Activated CD8-positive, alpha-beta memory T cell treated with anti-CD3 and anti-CD28 coated beads for 4 hours (primary cell): ENCODE measurements around the gene CCDC160.
"Not testable (repeated sequence)": the region's sequence is repeated elsewhere in the genome, so short reads cannot be mapped to it uniquely, and the experiment has no call there.

Experiments
- DNase-seq, 2 donors: peaks; one replicate each; pipeline ENCODE4 v3.0.0-alpha.2; 2020; ENCODE audit warnings: low read depth in 2 of 2

Gene CCDC160

DNA sequence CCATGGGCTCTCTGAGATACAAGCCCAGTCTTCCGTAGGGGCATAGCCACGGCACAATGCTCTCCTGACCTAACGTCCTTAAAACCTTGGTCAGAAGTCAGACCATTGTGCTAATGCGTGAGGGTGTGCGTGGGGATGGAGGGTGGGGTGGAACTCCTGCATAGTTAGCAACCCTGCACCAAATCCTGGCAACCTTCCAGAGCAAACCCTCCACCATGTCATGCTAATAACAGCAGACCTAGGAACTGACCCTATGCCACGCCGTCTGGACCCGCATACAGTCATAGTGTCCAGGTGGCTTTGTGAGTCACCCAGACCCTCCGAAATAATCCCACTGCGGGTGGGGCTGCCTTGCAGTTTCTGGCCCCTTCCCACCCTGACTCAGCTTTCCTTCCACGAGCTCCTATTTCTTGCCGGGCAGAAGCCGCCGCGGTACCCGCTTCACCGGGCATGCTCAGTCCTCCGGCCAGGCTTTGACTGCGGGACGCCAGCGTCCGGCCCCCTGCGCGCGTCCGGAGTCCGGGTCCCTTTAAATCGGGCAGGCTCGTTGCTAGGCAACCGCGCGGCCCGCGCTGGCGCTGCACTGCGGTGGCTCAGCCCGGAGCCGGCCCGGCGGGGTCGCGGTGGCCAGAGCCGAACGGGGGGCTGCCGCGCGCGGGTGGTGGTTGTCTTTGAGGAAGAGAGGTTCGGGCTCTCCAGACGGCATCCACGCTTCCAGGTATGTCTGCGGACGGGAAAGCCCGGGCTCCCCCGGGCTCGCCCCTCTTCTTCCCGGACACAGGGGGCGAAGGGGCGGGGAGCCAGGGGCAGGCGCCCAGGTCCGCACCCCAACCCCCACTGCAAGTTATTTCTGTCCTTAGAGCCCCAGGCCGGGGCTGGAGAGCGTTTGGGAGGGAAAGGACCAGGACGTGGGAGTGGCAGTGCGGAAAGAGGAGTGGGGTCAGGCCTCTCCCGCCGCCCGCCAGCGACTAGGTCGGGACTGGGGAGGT, at the start of gene CCDC160:
CCDC160 (plus strand) TSS at position 557 of the 989 bp plus-strand sequence. CDS start 7,619 bp downstream, outside the sequence.
- no peak for DNase-seq

DNA sequence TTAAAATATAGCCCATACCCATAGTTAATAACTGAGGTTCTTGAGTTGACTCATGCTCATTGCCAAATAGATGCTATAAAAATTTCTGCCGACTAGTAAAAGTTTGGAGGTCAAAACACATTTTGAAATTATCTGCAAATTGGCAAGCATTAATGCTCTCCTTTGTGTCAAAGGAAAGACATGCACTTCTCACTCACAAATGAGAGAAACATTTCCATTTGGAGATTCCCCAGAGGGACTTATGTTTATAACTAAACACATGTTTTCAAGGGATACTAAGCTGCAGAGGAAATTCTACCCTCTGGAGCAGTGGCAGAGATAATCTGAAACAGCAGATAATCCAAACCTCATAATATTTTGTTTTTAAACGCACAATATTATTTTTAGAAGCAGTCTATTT, 45.7 kb upstream of the CCDC160 start:
- DNase-seq = no peak

DNA sequence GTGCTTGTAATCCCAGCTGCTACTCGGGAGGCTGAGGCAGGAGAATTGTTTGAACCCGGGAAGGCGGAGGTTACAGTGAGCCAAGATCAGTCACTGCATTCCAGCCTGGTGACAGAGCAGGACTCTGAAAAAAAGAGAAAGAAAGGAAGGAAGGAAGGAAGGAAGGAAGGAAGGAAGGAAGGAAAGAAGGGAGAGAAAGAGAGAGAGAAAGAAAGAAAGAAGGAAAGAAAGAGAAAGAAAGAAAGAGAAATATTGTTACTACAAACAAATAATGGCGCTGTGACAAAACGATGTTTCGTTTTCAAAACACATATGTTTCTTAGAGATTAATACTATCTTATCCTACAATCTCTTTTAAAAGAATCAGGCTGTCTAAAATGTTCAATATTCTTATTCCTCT, 42.1 kb upstream of the CCDC160 start:
- DNase-seq = no peak

DNA sequence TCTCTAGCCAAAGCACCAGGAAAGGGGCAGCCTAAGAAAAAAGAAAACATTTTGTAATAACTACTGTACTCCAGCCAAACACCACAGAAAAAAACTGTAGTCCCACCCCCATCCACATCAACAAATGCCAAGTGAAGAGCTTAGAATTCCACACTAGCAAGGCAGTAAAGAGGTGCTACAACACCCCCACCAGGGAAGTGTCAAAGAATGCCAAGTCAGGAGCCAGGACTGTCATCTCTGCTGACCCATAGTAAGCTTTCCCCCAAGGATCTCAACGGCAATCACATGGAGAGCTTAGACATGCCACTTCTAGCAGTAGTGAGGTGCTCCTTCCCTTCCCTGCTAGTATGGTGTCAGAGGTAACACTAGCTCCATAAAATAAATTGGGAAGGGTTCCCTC, 34.4 kb upstream of the CCDC160 start:
- DNase-seq = no peak

DNA sequence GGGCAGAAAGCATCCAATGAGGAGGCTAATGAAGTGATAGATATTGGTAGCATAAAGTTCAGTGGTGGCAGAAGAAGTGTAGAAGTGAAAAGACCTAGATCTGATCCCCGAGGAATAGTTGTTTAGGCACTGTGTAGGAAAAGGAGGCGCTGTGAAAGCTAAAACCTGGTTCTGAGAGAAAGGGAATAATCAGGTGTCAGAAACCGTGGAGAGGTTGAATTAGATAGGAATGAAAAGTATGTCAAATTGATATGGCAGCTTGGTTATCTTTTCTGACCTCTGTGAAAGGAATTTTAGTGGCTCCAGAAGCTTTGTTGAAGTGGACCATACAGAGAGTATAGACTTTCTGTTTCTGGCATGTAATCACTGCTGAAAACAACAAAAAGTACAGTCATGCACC, 30.8 kb upstream of the CCDC160 start:
- DNase-seq = no peak

DNA sequence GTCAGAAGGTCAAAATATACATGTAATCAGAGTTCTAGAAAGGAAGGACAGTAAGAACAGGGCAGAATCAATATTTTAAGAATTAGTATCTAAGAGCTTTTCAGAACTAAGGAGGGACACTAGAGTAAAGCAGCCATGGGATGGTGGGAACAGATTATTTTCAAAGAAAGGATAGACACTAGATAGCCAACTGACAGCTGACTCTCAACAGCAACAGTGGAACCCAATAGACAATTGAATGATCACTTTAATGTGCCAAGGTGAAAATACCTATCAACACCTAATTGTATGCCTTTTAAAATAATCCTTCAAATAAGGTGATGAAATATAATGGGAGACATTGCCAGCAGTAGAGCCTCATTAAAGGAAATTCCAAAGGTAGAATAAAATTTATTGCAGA, 26.5 kb upstream of the CCDC160 start:
- DNase-seq = no peak

DNA sequence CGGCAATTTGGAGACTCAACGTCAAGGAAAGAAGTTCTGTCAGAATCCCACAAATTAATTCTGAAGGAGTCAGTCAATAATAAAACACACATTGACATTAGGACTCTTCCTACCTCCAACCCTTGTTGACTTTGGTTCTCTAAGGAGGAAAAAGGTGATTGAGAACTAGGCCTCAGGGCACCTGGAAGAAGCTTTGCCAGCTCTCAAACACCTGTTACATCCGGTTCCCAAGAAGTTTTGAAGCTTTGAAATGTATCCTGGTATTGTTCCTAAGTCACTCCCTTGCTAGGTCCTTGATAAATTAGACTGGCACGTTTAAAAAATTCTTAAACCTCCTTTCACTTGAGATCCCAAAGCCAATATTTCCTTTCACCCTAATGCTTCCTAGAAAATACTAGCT, 1.7 kb upstream of the CCDC160 start:
- no peak for DNase-seq

DNA sequence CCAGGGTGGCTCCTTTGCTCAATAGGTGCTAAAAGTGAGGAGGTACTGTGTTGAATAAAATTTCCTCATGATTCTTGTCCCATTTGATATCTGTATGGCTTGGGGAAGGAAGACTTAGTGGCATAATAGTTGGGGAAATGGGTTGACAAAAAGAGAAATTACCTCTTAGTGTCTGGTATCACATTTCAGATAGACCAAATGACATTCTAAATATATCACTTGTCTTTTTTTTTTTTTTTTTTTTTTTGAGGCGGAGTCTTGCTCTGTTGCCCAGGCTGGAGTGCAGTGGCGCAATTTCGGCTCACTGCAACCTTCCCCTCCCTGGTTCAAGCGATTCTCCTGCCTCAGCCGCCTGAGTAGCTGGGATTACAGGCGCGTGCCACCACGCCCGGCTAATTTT, 1.2 kb downstream of the CCDC160 start:
- not testable (repeated sequence) for DNase-seq

DNA sequence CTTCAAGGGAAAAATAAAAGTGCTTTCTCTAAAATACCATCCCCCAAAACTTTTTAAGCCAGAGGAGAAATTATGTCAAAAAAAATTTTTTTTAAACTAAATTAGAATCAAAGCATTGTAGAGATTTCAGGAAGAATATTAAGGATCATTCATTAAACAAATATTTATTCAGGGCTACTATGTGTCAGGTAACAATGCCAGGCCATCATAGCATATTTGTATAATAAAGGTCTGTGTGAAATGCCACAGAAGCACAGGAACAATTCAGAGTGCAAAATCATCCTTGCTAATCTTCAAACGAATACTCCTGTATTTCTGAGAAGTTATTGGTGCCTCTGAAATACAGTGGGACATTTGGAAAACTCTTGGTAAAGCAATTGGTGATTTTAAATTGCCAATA, 2.0 kb downstream of the CCDC160 start:
- DNase-seq = no peak

DNA sequence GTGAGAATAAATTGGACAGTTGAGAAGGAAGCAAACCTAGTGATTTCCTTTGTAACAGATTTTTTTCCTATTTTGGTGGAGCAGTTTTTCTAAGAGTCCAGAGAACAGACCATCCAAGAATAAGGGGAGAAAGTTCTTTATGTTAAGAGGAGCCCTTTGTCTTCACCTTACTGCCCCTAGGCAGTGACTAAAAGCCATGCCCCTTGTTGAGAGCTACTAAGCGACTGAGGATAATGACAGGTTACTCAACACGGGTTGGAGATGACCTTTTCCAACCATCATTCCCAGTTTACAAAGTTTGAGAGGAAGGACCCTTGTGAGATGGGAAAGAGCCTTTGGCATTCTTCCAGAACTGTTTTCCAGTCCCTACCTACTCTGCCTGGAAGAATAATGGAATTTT, 3.2 kb downstream of the CCDC160 start:
- no peak for DNase-seq

DNA sequence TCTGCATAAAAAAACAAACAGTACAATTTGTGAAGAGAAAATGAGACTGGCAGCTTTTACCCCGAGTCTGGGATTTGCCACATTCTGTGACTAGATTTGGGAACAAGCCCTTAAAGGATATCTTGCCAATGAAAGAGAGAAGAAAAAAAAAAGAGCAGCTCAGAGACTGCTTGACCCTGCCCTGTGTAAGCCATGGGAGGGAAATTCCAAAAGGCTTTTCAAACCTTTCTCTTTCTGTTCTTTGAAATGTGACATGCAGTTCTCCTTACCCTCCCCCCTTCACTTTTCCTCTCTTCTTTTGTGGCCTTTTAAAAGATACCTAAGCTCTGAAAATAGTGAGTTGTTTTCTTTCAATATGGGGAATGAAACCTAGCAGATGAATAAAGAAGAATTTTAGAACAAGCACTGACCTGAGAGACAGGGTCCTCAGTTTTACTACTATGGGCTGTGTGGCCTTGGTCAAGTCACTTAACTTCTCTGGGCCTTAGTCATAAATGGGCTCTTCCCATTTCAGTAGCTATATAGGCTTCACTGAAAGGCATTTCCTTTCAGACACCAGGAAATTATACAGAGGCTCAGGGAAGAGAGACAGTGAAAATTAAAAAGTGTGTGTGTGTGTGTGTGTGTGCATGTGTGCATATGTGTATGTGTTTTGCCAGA, 5.1 kb downstream of the CCDC160 start:
- DNase-seq = no peak

DNA sequence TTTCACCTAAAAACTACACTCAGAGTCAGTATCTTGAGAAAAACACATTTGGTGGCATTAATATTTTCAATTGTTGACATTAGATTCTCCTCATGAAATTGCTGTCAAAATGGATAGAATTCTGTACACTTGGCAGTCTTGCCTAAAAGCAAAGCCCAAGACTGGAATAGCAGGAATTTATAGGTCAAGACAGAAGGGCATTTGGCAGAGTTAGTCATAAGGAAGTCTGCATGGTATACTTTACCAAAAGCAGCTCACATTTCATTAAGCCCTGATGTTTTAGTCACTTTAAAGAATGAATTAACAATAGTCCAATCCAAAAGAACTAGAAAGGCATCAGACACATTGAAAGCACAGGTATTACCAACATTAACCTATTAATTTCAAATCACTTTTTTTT, 7.1 kb downstream of the CCDC160 start:
- no peak for DNase-seq

DNA sequence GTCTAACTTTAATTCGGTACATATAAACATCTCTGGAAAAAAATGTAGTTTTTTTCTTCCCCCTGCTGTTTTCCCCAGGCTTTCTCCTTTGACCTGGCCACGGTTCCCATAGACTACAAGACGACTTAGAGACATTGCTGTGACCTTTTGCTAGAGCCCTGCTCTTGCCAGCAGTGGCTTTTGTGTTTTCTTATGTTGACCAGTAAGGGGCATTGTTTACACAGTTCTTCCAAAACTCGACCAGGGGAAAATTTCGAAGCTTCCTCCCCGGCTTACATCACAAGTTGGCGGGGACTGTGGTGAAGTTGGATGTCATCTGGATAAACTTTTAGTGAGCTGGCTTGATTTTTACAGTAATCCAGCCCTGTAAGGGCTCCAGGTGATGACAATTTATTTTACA, 9.3 kb downstream of the CCDC160 start:
- DNase-seq = no peak

DNA sequence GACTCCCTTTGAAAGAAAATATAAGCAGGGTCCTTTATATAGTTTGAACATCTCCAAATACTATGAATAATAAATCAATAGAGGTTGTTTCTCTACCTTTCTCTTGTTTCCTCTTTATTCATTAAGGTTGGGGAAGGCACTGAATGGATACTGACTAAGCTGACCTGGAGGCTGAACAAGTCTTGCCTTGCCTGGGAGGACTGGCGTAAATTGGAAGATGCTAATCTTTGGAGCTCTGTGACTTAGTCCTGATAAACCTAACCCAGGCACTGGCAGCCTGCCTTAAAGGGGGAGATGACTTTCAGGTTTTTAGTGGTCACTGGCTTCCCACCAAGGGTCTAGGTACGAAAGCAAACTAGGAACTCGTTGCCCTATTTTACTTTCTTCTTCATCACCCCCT, 10.5 kb downstream of the CCDC160 start:
- DNase-seq = no peak

DNA sequence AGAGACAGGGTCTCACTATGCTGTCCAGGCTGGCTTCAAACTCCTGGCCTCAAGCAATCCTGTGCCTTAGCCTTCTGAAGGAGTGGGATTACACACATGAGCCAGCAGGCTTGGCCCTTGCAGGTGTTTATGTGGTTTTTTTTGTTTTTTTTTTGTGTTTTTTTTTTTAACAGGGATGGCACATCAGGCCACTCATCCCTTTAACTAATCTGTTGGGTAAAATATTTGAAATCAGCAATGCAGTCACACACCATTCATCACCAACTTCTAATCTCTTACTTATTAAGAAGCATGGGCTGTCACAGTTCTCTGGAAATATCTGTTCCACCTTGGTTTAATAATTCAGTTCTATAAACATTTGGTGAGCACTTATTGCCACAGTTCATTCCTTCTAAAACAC, 12.3 kb downstream of the CCDC160 start:
- DNase-seq = no peak

DNA sequence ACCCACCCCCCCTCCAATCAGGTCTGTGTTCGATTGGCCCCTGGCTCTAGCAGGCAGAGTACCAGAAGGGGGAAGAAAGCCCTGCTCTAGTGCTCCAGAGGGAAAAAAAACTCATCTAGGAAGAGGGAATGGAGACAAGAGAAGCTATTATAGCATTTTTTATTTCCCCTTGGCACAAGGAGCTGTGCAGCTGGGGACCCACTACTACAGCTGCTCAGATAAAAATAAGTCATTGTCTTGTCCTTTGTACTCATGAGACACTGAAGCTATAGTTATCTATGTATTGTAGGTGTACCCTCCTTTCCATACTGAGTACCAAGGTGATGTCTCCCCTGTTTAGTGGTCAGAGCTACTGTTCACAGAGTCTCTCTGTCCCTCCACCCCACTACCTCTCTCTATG, 14.3 kb downstream of the CCDC160 start:
- no peak for DNase-seq

DNA sequence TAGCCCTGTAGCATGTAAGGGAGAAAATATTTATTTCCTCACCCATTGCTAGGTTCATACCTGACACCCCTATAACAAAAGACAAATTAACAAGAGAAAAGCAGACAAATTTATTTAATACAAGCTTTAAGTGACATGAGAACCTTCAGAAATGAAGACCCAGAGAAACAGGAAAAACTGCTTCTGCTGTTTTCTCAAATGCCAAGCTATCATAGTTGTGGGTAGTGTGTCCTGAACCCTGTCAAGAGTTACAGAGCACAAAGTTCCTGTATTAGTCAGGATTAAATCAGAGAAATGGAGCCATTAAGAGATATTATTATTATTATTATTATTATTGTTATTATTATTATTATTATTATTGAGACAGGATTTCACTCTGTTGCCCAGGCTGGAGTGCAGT, 17.5 kb downstream of the CCDC160 start:
- no peak for DNase-seq

DNA sequence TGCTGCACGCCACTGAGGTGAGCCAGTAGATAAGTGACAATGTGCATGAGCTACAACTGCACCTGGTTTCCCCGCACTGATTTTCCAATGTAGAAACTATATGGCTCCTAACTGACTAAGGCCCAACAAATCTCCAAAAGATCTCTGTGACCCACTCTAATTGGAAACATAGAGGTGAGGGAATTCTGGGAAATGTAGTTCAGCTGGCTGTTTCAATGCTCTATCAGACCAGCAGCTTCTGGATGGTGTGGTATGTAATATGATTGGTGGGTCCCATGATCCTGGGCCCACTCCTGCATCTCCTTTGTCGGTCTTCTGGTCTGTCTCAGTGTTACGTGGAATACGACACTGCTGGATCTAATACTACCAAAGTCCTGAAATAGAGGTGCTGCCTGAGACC, 18.6 kb downstream of the CCDC160 start:
- DNase-seq = no peak

DNA sequence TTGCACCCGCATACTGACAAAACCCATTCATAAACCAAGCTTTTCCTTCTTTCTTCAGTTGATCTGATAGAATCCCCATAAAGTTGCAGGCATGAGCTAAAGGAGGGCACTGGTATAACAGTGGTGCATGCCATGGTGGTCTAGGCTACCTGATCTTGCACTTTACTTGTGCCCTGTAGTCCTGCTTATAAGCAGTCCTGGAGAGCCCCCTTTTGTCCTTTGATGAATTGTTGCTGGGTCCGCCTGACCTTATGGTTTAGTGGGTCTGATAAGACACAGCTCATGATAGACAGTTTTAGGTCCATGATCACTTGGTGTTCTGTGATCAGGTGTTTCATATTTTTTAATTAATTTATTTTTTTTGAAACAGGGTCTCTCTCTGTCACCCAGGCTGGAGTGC, 19.7 kb downstream of the CCDC160 start:
- DNase-seq = no peak

DNA sequence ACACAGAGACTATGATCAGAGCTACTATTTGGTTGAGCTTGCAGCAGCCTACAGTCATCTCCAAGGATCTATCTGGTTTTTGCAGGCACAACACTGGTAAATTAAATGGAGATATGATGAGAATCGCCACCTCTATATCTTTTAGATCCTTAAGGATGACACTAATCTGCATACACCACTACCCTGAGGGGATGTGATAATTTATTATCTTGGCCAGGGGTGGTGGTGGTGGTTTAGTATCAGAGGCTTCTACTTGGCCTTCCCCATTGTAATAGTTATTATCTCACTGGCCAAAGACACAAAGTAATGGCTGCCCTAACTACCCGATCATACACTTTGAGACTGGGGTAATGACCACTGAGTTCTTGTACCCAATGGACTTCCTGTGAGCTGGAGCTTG, 21.2 kb downstream of the CCDC160 start:
- no peak for DNase-seq

DNA sequence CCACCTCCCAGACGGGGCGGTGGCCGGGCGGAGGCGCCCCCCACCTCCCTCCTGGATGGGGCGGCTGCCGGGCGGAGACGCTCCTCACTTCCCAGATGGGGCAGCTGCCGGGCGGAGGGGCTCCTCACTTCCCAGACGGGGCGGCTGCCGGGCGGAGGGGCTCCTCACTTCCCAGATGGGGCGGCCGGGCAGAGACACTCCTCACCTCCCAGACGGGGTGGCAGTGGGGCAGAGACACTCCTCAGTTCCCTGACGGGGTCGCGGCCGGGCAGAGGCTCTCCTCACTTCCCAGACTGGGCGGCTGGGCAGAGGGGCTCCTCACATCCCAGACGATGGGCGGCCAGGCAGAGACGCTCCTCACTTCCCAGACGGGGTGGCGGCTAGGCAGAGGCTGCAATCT, 49.0 kb downstream of the CCDC160 start:
- DNase-seq = not testable (repeated sequence)

DNA sequence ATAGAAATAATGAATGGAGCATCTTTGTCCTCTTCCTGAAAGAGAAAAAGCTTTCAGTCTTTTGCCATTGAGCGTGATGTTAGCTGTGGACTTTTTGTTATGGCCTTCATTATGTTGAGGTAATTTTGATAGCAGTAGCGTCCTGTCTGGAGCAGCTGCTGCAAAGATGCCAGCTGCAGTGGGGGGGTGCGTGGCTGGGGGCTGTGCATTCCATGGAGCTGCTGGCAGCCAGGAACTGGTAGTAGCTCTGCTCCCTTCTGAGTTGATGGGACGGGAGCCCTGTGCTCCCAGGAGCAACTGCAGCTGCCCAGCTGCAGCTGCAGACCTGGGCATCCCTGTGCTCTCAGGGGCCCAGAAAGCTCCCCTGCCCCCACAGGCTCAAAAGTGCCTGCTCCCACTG, 50.4 kb downstream of the CCDC160 start:
- DNase-seq = no peak

DNA sequence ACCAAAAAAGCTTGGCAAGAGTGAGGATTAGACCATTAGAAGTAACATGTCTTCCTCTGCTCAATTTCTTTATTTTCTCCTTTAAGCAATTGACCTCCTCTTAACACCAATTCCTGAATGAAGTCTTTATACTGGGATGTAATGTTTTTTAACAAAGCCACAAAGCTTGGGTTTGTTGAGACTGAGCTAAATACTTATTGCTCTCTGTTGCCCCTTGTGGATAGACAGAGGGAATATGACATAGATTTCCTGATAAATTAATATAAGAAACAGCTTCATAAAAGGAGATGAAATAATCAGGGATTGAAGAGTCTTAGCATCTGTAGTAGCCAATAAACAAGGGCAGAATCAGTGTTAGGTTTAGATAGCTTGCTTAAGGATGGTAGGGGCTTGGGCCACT, 57.6 kb downstream of the CCDC160 start:
- DNase-seq = no peak
